Tibial nerve (tissue), 4 donors: ENCODE measurements around the gene AFF2. TPM values are rescaled to one million over a fixed set of nuclear protein-coding genes. Genes with fewer than 3 reads are reported as not detected.

Source experiments
- DNase-seq, 2 donors: peaks; one replicate each; pipeline ENCODE4 v3.0.0-alpha.2; 2019; ENCODE audit warnings: low spot score in 2 of 2
- H3K27ac ChIP-seq, 4 donors: fragments of 200-600 bp; sonication (generic) in 3 of 4; one replicate each; pipeline ENCODE4 v1.5.1; 2017 to 2019; ENCODE audit warnings: mild to moderate bottlenecking in 1 of 4
- H3K27me3 ChIP-seq, 2 donors: fragments of 200-600 bp; sonication (generic) in 1 of 2; one replicate each; pipeline versions ENCODE4 v1.5.1 to v1.6.0; 2017 to 2019
- H3K36me3 ChIP-seq, 3 donors: fragments of 200-600 bp; sonication (generic); one replicate each; pipeline ENCODE4 v1.5.1; 2018 to 2019
- H3K4me1 ChIP-seq, 4 donors: fragments of 200-600 bp; sonication (generic) in 3 of 4; one replicate each; pipeline ENCODE4 v1.5.1; 2017 to 2019
- H3K4me3 ChIP-seq, 4 donors: fragments of 200-600 bp; sonication (generic) in 3 of 4; one replicate each; pipeline ENCODE4 v1.5.1; 2017 to 2019; ENCODE audit warnings: mild to moderate bottlenecking in 1 of 4, moderate library complexity in 1 of 4
- H3K9me3 ChIP-seq, 4 donors: fragments of 200-600 bp; sonication (generic) in 3 of 4; one replicate each; pipeline ENCODE4 v1.5.1; 2017 to 2019
- CTCF ChIP-seq, 5 experiments: fragments of 200-600 bp in 3 of 5; fragments of 450-650 bp in 2 of 5; sonication (generic) in 3 of 5; IDR thresholded peaks; one replicate each; pipeline ENCODE4 v1.5.1; 2016 to 2019; ENCODE audit warnings: antibody characterized with exemption in 5 of 5, mild to moderate bottlenecking in 3 of 5, moderate library complexity in 2 of 5
- EP300 ChIP-seq, 2 donors: sonication (generic); formaldehyde crosslinking; IDR thresholded peaks; one replicate each; pipeline ENCODE4 v1.6.1; 2017; ENCODE audit warnings: antibody characterized with exemption in 2 of 2, mild to moderate bottlenecking in 1 of 2
- POLR2A ChIP-seq, 2 donors: fragments of 450-650 bp; IDR thresholded peaks; one replicate each; pipeline ENCODE4 v1.6.1; 2017; ENCODE audit warnings: antibody characterized with exemption in 2 of 2, mild to moderate bottlenecking in 2 of 2, moderate library complexity in 2 of 2
- WGBS, 2 donors: methylation state at CpG; one replicate each; pipeline ENCODE4 v1.1.5; 2018; 5-methylcytosine and 5-hydroxymethylcytosine counted together
- total RNA-seq, 4 donors: library from RNA; depleted of rRNA; stranded (reverse); fragments of >200 nt; gene quantifications; one replicate each; pipeline ENCODE4 v1.1.0, GENCODE V29; 2016

The AFF2 gene
- total RNA-seq, 4 donors from 2014 or later = 13.2 to 20.3 (median 16.1) TPM

GRCh38 chrX:148501386-148502066, 1.1 kb downstream of the AFF2 start:
- Histone ChIP-seq H3K9me3 (no peaks in the 10 kb centered on the region), H3K27ac (peak overlapping the region in 1 of 4 donors; percentile 66), H3K4me3 (peak overlapping the region; percentile 22 to 58 (median 34)), H3K27me3 (peaks cover 0 to 38% of the 10 kb centered on the region in 2 donors), H3K36me3 (no peaks in the 10 kb centered on the region), H3K4me1 (peaks cover 0 to 11% (median 0%) of the 10 kb centered on the region in 4 donors)
- TF ChIP-seq POLR2A (IDR thresholded peaks at IDR 0.05) = no peak
- no peak for TF ChIP-seq CTCF (IDR thresholded peaks at IDR 0.05)
- TF ChIP-seq EP300 (IDR thresholded peaks at IDR 0.05) = no peak
- DNase-seq = no peak
- 8 to 35% methylated on average over 11 to 43 of the region's 43 CpGs for WGBS, 2 donors

GRCh38 chrX:148504506-148504905, 4.1 kb downstream of the AFF2 start:
- H3K9me3 ChIP-seq = no peaks in the 10 kb centered on the region
- TF ChIP-seq POLR2A (IDR thresholded peaks at IDR 0.05) = no peak
- TF ChIP-seq CTCF (IDR thresholded peaks at IDR 0.05) = no peak
- no peak for TF ChIP-seq EP300 (IDR thresholded peaks at IDR 0.05)
- 54 to 58% methylated on average over 13 to 15 of the region's 15 CpGs for WGBS, 2 donors
- no peak overlapping the region for H3K27ac ChIP-seq
- H3K4me1 ChIP-seq = peaks cover 0 to 11% (median 0%) of the 10 kb centered on the region in 4 donors
- no peak for DNase-seq
- peaks cover 0 to 48% of the 10 kb centered on the region in 2 donors for H3K27me3 ChIP-seq
- no peak overlapping the region for H3K4me3 ChIP-seq
- no peaks in the 10 kb centered on the region for H3K36me3 ChIP-seq

- DNase-seq = no peak
- H3K27me3 ChIP-seq = peaks cover 0 to 30% of the 10 kb centered on the region in 2 donors
- 70 to 75% methylated on average over 4 of the region's 4 CpGs for WGBS, 2 donors
These were observed 7.0 kb downstream of the AFF2 start for GRCh38 chrX:148507418-148507817.

GRCh38 chrX:148512453-148512852, 12.0 kb downstream of the AFF2 start:
- Histone ChIP-seq H3K4me1 (no peaks in the 10 kb centered on the region), H3K27me3 (peaks cover 0 to 1% of the 10 kb centered on the region in 2 donors), H3K36me3 (no peaks in the 10 kb centered on the region), H3K4me3 (no peak overlapping the region), H3K27ac (no peak overlapping the region), H3K9me3 (no peaks in the 10 kb centered on the region)
- no peak for TF ChIP-seq CTCF (IDR thresholded peaks at IDR 0.05)
- no peak for TF ChIP-seq EP300 (IDR thresholded peaks at IDR 0.05)
- TF ChIP-seq POLR2A (IDR thresholded peaks at IDR 0.05) = no peak
- DNase-seq = no peak
- WGBS, 2 donors = 74 to 93% methylated on average over 2 of the region's 2 CpGs

More at GRCh38 chrX:148507418-148507817, 7.0 kb downstream of the AFF2 start:
- Histone ChIP-seq H3K9me3 (no peaks in the 10 kb centered on the region), H3K36me3 (no peaks in the 10 kb centered on the region), H3K4me3 (no peak overlapping the region), H3K27ac (no peak overlapping the region), H3K4me1 (no peaks in the 10 kb centered on the region)
- TF ChIP-seq CTCF (IDR thresholded peaks at IDR 0.05) = no peak

- no peak for DNase-seq
- TF ChIP-seq POLR2A (IDR thresholded peaks at IDR 0.05) (no peak), CTCF (IDR thresholded peaks at IDR 0.05) (no peak), EP300 (IDR thresholded peaks at IDR 0.05) (no peak)
- H3K4me1 ChIP-seq = no peaks in the 10 kb centered on the region
- no peak overlapping the region for H3K27ac ChIP-seq
- 67 to 76% methylated on average over 3 of the region's 3 CpGs for WGBS, 2 donors
- H3K36me3 ChIP-seq = no peaks in the 10 kb centered on the region
- H3K27me3 ChIP-seq = no peaks in the 10 kb centered on the region
- no peaks in the 10 kb centered on the region for H3K9me3 ChIP-seq
- no peak overlapping the region for H3K4me3 ChIP-seq
These were observed 13.2 kb downstream of the AFF2 start for GRCh38 chrX:148513661-148514060.
